ENCODE measurements around the gene TAF4.

TAF4 gene

DNA sequence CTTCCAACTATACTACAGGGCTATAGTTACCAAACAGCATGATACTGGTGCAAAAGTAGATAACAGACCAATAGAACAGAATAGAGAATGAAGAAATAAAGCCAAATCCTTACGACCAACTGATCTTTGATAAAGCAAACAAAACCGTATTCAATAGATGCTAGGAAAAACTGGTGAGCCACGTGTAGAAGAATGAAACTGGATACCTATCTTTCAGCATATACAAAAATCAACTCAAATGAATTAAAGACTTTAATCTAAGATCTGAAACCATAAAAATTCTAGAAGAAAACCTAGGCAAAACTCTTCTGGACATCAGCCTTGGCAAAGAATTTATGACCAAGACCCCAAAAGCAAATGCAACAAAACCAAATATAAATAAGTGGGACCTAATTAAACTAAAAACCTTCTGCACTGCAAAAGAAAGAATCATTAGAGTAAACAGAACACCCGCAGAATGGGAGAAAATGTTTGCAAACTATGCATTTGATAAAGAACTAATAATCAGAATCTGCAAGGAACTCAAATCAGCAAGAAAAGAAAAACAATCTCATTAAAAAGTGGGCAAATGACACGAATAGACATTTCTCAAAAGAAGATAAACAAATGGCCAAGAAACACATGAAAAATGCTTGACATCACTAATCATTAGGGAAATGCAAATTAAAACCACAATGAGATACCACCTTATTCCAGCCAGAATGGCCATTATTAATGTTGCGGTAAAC lies 109.8 kb downstream of the TAF4 start:
- no peak for DNase-seq (ENCODE audit: low read depth)
- TF ChIP-seq, protein P1, sequence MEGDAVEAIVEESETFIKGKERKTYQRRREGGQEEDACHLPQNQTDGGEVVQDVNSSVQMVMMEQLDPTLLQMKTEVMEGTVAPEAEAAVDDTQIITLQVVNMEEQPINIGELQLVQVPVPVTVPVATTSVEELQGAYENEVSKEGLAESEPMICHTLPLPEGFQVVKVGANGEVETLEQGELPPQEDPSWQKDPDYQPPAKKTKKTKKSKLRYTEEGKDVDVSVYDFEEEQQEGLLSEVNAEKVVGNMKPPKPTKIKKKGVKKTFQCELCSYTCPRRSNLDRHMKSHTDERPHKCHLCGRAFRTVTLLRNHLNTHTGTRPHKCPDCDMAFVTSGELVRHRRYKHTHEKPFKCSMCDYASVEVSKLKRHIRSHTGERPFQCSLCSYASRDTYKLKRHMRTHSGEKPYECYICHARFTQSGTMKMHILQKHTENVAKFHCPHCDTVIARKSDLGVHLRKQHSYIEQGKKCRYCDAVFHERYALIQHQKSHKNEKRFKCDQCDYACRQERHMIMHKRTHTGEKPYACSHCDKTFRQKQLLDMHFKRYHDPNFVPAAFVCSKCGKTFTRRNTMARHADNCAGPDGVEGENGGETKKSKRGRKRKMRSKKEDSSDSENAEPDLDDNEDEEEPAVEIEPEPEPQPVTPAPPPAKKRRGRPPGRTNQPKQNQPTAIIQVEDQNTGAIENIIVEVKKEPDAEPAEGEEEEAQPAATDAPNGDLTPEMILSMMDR (IDR thresholded peaks at IDR 0.05; ENCODE audit: insufficient read depth, low read depth, low read length, missing control alignments) = no peak

DNA sequence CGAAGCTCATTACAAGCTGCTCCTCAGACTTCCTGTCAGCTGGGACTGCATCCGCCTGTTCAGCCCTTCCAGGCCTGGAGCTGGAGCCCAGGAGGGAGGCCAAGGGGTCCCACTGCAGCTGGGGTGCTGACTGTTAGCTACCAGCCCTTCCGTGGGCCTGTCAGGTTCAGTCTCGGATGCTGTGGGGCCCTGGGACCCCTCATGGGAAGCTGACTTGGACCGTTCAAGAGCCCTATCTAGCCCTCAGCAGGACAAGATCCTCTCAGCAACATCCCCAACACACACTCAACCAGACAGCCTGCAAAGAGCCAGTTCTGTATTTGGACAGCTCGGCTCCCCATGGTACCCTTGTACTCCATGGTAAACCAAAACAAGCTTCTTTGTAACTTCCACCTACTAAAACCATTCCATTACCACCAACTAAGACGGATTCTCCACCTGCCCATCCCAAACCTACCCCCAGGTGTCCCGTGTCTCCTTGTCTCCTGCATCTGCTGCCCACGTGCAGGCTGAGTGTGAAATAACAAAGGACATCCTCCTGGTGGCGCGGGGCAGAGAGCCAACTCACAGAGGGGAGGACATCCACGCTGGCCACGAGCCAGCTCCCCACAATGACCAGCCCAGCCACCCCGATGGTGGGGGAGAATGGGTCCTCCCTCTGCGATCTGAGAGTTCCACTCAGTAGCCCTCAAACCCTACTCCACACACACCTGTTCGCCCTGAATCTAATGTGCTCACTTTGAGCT lies 111.2 kb downstream of the TAF4 start:
- H3K4me3 ChIP-seq (ENCODE audit: low read depth, low read length) = no peak overlapping the region
- no peak for DNase-seq (ENCODE audit: low read depth)
- TF ChIP-seq, protein P1 (IDR thresholded peaks at IDR 0.05; ENCODE audit: insufficient read depth, low read depth, low read length, missing control alignments) = no peak

More for the DNA sequence above, 109.8 kb downstream of the TAF4 start:
- H3K4me3 ChIP-seq (ENCODE audit: low read depth, low read length) = no peak overlapping the region

DNA sequence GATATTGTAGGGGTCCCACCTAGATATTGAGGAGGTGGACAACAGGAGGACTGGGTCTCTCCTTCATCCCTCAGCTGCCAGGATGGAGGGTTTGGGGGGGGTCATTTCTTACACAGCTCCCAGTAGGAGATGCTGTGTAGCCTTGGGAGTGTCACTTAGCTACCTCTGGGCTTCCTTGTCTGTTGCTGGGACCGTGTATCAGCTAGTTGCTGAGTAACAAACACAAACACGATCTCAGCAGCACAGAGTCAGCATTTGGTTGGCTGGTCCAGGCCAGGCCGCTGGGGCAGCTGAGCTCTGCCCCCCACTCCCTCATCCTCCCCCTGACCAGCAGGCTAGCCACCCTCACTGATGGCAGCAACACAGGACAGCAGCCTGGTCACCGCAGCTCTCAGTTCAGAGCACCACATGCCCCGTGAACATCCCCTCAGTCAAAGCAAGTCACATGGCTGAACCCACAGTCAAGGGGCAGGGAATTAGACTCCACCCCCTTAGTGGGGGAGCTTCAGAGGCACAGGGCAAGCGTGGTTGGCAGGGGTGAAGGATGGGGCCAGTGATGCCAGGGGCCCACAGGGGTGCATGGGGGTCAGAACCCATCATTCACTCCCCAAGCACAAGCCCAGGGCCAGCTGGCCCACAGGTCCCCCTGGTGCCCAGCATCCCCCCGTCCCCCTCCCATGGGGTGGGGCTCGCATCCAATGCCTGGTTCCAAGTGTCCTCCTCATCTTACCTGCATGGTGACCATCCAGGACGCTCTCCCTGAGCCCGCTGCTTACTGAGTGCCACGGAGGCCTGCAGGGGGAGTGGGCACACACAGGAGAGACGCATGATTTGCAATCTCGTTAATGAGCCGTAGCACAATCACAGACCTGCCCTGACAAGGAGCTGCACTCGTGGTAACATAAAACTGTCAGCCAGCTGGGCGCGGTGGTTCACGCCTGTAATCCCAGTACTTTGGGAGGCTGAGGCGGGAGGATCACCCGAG lies 112.4 kb downstream of the TAF4 start:
- DNase-seq (ENCODE audit: low read depth) = no peak
- TF ChIP-seq, protein P1 (IDR thresholded peaks at IDR 0.05; ENCODE audit: insufficient read depth, low read depth, low read length, missing control alignments) = no peak
- H3K4me3 ChIP-seq (ENCODE audit: low read depth, low read length) = no peak overlapping the region

DNA sequence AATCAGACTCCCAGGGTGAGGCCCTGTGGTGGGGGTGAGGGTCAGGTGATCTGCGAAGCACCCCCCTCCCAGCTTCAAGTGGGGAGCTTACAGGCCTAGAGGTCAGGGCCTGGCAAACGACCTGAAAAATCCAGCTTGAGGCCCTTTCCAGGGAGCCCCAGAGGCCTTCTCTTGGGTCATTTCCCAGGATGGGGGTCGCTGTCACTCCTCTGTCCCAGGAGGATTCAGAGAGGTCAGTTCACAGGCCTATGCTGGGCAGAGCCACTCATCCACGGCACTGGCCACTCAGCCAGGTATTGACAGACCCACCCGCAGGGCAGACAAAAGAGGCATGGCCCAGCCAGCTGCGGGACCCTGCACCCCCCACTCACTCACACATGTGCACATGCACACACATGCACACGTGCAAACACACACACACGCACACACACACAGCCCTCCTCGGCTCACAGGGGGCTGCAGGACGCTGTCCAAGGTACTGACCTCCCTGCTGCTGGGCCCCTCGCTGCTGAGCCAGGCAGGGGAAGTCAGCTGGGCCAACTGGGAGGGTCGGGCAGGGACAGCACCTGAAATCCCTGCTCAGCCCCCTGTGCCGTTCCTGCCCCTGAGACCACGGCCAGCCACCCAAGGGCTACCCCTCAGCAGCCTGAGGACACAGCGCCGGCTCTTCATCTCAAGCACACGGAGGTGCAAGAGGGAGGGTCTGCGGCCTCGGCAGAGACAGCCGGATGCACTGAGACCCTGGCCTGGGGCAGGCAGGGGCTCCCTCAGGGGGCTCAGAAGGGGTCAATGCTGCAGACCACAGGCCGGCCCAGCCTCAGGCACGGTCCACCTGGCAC lies 113.8 kb downstream of the TAF4 start:
- DNase-seq (ENCODE audit: low read depth) = no peak
- TF ChIP-seq, protein P1 (IDR thresholded peaks at IDR 0.05; ENCODE audit: insufficient read depth, low read depth, low read length, missing control alignments) = no peak
- no peak overlapping the region for H3K4me3 ChIP-seq (ENCODE audit: low read depth, low read length)

DNA sequence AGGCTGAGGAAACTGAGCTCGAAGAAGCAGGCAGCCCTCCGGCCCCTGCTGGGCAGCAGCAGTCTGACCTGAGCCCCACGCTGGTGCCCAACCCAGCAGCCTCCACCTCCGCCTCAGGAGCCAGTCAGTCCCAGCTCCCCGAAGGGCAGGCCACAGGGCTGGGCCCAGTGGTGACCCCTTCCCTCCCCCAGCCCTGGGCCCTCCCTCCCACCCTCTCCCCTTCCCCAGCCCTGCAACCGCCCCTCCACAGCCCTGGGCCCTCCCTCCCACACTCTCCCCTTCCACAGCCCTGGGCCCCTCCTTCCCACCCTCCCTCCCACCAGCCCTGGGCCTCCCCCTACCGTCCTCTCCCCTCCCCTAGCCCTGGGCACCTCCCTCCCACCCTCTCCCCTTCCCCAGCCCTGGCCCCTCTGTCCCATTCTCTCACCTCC lies 115.0 kb downstream of the TAF4 start:
- DNase-seq (ENCODE audit: low read depth) = no peak
- no peak overlapping the region for H3K4me3 ChIP-seq (ENCODE audit: low read depth, low read length)
- TF ChIP-seq, protein P1 (IDR thresholded peaks at IDR 0.05; ENCODE audit: insufficient read depth, low read depth, low read length, missing control alignments) = no peak

All from GM12865 (cell line).